ENCODE data around the gene PIGR. TPM values are rescaled to one million over a fixed set of nuclear protein-coding genes. Genes with fewer than 3 reads are reported as not detected.

The PIGR gene
- total RNA-seq, 1 experiment from 2014 or later: not detected

DNA sequence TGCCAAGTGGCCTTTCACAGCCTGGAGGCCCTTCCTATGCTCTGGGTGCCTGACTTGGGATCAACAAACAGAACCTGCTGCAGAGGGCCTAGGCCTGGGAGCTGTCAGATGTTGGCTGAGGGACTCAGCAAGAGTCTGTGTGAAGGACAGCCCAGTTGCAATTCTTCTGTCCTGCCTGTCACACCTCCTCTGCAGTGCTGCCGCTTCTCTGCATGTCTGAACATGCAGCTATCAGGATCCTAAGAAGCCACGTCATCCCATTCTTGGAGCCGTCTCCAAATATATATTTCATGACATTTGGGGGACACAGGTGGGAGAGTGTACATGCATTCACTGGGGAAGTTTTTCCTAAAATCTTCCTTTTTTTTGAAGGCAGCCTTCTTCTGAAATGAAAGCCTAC is 15.4 kb upstream of the PIGR start:
- Histone ChIP-seq H4K8ac (replicated peaks; ENCODE audit: insufficient read length, low read depth, low read length) (no peak overlapping the region), H3K27ac (ENCODE audit: insufficient read length, low read depth, low read length) (no peak overlapping the region), H2BK120ac (ENCODE audit: low read depth, low read length, poor library complexity, severe bottlenecking) (no peak overlapping the region), H2BK15ac (ENCODE audit: low read depth, low read length) (no peak overlapping the region), H3K18ac (ENCODE audit: insufficient read length, low read depth, low read length) (no peak overlapping the region), H2BK5ac (ENCODE audit: insufficient read length, low read length) (no peak overlapping the region), H4K20me1 (ENCODE audit: control insufficient read depth, insufficient read depth, insufficient read length) (no peaks in the 10 kb centered on the region), H3K4me2 (ENCODE audit: insufficient read depth, insufficient read length, low read length) (no peak overlapping the region), H2BK20ac (ENCODE audit: low read depth, low read length, poor library complexity, severe bottlenecking) (no peak overlapping the region), H3K56ac (ENCODE audit: insufficient read length, low read depth, low read length) (no peak overlapping the region), H3K79me2 (ENCODE audit: insufficient read depth, low read length) (no peaks in the 10 kb centered on the region), H2AK5ac (ENCODE audit: insufficient read length, low read length) (no peak overlapping the region), H3K4me1 (ENCODE audit: insufficient read depth, low read length) (no peaks in the 10 kb centered on the region), H3K79me1 (ENCODE audit: insufficient read depth, low read depth, low read length, poor library complexity, severe bottlenecking) (no peaks in the 10 kb centered on the region), H3T11ph (ENCODE audit: low read length) (no peak overlapping the region), H3K27me3 (ENCODE audit: insufficient read depth, low read length) (no peaks in the 10 kb centered on the region), H4K5ac (ENCODE audit: insufficient read length, low read depth, low read length) (no peak overlapping the region), H3K4ac (ENCODE audit: low read depth, low read length) (no peak overlapping the region), H2AFZ (ENCODE audit: low read length) (no peak overlapping the region), H3K23me2 (ENCODE audit: insufficient read length, low read depth, low read length, poor library complexity, severe bottlenecking) (no peaks in the 10 kb centered on the region), H3K9ac (ENCODE audit: extremely low read depth, insufficient read length, low read length) (no peak overlapping the region), H2BK12ac (ENCODE audit: insufficient read length, low read depth, low read length) (no peak overlapping the region), H4K91ac (ENCODE audit: insufficient read length, low read depth, low read length) (no peak overlapping the region), H3K23ac (ENCODE audit: insufficient read length, low read depth, low read length) (no peak overlapping the region), H3K14ac (ENCODE audit: insufficient read depth, low read length) (no peak overlapping the region), H3K9me3 (ENCODE audit: control insufficient read depth, low read depth, low read length) (no peaks in the 10 kb centered on the region)
- Mint-ChIP-seq H3K27ac (no peak overlapping the region), H3K27me3 (ENCODE audit: low read depth) (peaks cover 2% of the 10 kb centered on the region), H3K9me3 (no peaks in the 10 kb centered on the region), H3K36me3 (ENCODE audit: insufficient read depth in 1 of 3, low read depth in 3 of 3) (no peaks in the 10 kb centered on the region; a peak in 1 of 7 replicates), H3K4me3 (no peak overlapping the region), H3K4me1 (no peaks in the 10 kb centered on the region)
- DNase-seq: no peak
- TF ChIP-seq, protein P1, sequence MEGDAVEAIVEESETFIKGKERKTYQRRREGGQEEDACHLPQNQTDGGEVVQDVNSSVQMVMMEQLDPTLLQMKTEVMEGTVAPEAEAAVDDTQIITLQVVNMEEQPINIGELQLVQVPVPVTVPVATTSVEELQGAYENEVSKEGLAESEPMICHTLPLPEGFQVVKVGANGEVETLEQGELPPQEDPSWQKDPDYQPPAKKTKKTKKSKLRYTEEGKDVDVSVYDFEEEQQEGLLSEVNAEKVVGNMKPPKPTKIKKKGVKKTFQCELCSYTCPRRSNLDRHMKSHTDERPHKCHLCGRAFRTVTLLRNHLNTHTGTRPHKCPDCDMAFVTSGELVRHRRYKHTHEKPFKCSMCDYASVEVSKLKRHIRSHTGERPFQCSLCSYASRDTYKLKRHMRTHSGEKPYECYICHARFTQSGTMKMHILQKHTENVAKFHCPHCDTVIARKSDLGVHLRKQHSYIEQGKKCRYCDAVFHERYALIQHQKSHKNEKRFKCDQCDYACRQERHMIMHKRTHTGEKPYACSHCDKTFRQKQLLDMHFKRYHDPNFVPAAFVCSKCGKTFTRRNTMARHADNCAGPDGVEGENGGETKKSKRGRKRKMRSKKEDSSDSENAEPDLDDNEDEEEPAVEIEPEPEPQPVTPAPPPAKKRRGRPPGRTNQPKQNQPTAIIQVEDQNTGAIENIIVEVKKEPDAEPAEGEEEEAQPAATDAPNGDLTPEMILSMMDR (conservative IDR thresholded peaks at IDR 0.05): no peak
- WGBS (ENCODE audit: extremely low coverage, insufficient read length, low lambda C conversion rate): no CpG with 5 or more reads among the region's 3 CpGs

All from H9 (cell line).